Activated naive CD4-positive, alpha-beta T cell treated with Interleukin-2 at 50 U/mL for 16 hours (primary cell): ENCODE results near the gene MRPL12.
A peak's percentile ranks its signal among the peaks of the same experiment; 100 is the strongest.

Source experiments
- DNase-seq: peaks from one replicate; pipeline ENCODE4 v3.0.0-alpha.2; 2020

The MRPL12 gene

GRCh38 chr17:81683208-81683583 is 20.0 kb upstream of the MRPL12 start:
- no peak for DNase-seq

- DNase-seq: peak; percentile 98
Observed at GRCh38 chr17:81683584-81684441, 19.4 kb upstream of the MRPL12 start, which contains the start of the genes ARL16 and HGS. Gene ARL16, minus strand, starts transcription at chr17:81683797. Its CDS starts 44 bp downstream, at chr17:81683753. Gene HGS, plus strand, starts transcription at chr17:81684011. Its CDS starts 56 bp downstream, at chr17:81684067.

- DNase-seq: no peak
Observed at GRCh38 chr17:81684442-81684911, 18.7 kb upstream of the MRPL12 start.

GRCh38 chr17:81685108-81685507 is 18.1 kb upstream of the MRPL12 start:
- peak; percentile 62 for DNase-seq

GRCh38 chr17:81686614-81687013 is 16.6 kb upstream of the MRPL12 start:
- no peak for DNase-seq

- no peak for DNase-seq
Observed at GRCh38 chr17:81687770-81688541, 15.2 kb upstream of the MRPL12 start.

GRCh38 chr17:81688616-81689015 is 14.6 kb upstream of the MRPL12 start:
- no peak for DNase-seq

- DNase-seq: no peak
Observed at GRCh38 chr17:81690066-81690465, 13.1 kb upstream of the MRPL12 start.

GRCh38 chr17:81690549-81690948 is 12.6 kb upstream of the MRPL12 start:
- DNase-seq: no peak

GRCh38 chr17:81691196-81691595 is 12.0 kb upstream of the MRPL12 start:
- no peak for DNase-seq

GRCh38 chr17:81691608-81692007 is 11.6 kb upstream of the MRPL12 start:
- DNase-seq: no peak

GRCh38 chr17:81693509-81694210 is 9.5 kb upstream of the MRPL12 start:
- DNase-seq: no peak

GRCh38 chr17:81694810-81695209 is 8.4 kb upstream of the MRPL12 start:
- DNase-seq: no peak

- no peak for DNase-seq
Observed at GRCh38 chr17:81695211-81695610, 8.0 kb upstream of the MRPL12 start.

GRCh38 chr17:81695801-81696200 is 7.4 kb upstream of the MRPL12 start:
- no peak for DNase-seq

GRCh38 chr17:81696218-81696941 is 6.8 kb upstream of the MRPL12 start:
- no peak for DNase-seq

- DNase-seq: no peak
Observed at GRCh38 chr17:81697261-81698044, 5.7 kb upstream of the MRPL12 start.

- no peak for DNase-seq
Observed at GRCh38 chr17:81700353-81701287, 2.5 kb upstream of the MRPL12 start.

GRCh38 chr17:81701288-81702071 is 1.7 kb upstream of the MRPL12 start:
- DNase-seq: no peak
